Adrenal gland (tissue), 12 donors: ENCODE data around the gene SUGP1. TPM values are rescaled to one million over a fixed set of nuclear protein-coding genes. Genes with fewer than 3 reads are reported as not detected.

ENCODE experiments used
- DNase-seq, 7 donors: peaks; one replicate each; pipeline ENCODE4 v3.0.0-alpha.2; 2019 to 2020
- H3K27ac ChIP-seq, 5 donors: fragments of 200-600 bp; sonication (generic) in 4 of 5; 1 replicate in 3 of 5; 2 replicates in 2 of 5; pipeline versions ENCODE4 v1.5.1 to v1.8.0; 2016 to 2020; ENCODE audit warnings: mild to moderate bottlenecking in 1 of 5
- H3K27me3 ChIP-seq: fragments of 200-600 bp; 2 replicates; pipeline ENCODE4 v1.8.0; 2021
- H3K36me3 ChIP-seq, 2 donors: fragments of 200-600 bp; replicated peaks in 1 of 2; 1 replicate in 1 of 2; 2 replicates in 1 of 2; pipeline versions ENCODE4 v1.5.1 to v1.8.0; 2018 to 2022
- H3K4me1 ChIP-seq, 2 donors: fragments of 200-600 bp; replicated peaks in 1 of 2; 1 replicate in 1 of 2; 2 replicates in 1 of 2; pipeline versions ENCODE4 v1.5.1 to v1.8.0; 2018 to 2021
- H3K4me3 ChIP-seq, 4 donors: fragments of 200-600 bp; sonication (generic) in 3 of 4; one replicate each; pipeline ENCODE4 v1.5.1; 2016 to 2018
- H3K9me3 ChIP-seq, 3 donors: fragments of 200-600 bp; sonication (generic) in 1 of 3; replicated peaks in 1 of 3; 1 replicate in 2 of 3; 2 replicates in 1 of 3; pipeline versions ENCODE4 v1.5.1 to v1.8.0; 2016 to 2021
- POLR2A ChIP-seq, 2 donors: fragments of 450-650 bp; IDR thresholded peaks; one replicate each; pipeline ENCODE4 v1.6.1; 2017; ENCODE audit warnings: antibody characterized with exemption in 2 of 2, mild to moderate bottlenecking in 2 of 2, moderate library complexity in 1 of 2
- WGBS, 4 donors: extraction: QIAGEN DNeasy Blood & Tissue Kit in 2 of 4; methylation state at CpG; one replicate each; pipeline versions ENCODE4 v1.1.5 to v1.1.7; 2013 to 2017; 5-methylcytosine and 5-hydroxymethylcytosine counted together
- intact Hi-C, 2 donors: fragments of 100-400 bp; cut with DNase I; formaldehyde crosslinking; loops; one replicate each; pipeline versions ENCODE4 v1.14.1 to v1.15.0; 2022 to 2023
- polyA plus RNA-seq, 3 donors: library from polyadenylated mRNA; stranded (reverse); fragments of 200-250 nt in 2 of 3; fragments of 350-450 nt in 1 of 3; fragmentation: Illumina TruSeq in 1 of 3; extraction: RNeasy Lipid Tissue Mini Kit (QIAGEN cat#74804) in 1 of 3; gene quantifications; one replicate each; pipeline ENCODE4 v1.2.3, GENCODE V29; 2013 to 2014
- total RNA-seq, 9 donors: library from RNA; depleted of rRNA in 4 of 9; stranded (reverse); fragments of >200 nt in 4 of 9; fragments of 120-200 nt in 1 of 9; fragmentation: NEBNext Ultra II Directional in 1 of 9; extraction: Animal tissue kit (Norgen Biotek cat#: 25700) in 1 of 9; gene quantifications; one replicate each; pipeline versions ENCODE4 v1.1.0 to v1.2.4, GENCODE V29; 2013 to 2023
- TF ChIP-seq, protein P1 (sequence below), 6 experiments: fragments of 450-650 bp in 4 of 6; fragments of 200-600 bp in 2 of 6; sonication (generic) in 1 of 6; IDR thresholded peaks; 1 replicate in 5 of 6; 2 replicates in 1 of 6; pipeline versions ENCODE4 v1.5.1 to v1.8.0; 2016 to 2021; ENCODE audit warnings: antibody characterized with exemption in 6 of 6, mild to moderate bottlenecking in 2 of 6, moderate library complexity in 1 of 6
- donor health status: healthy with polysubstance abuse.
- donor health status: Bipolar disorder and iron deficiency.
- donor health status: DM: yes; HTN: yes; CAD: no.
- donor health status: DM: no; HTN: no; CAD: no.
- donor health status: DM: no; HTN: no; CAD: no.
- donor health status: DM: yes; HTN: yes; CAD: no.

SUGP1 gene
- total and polyA plus RNA-seq, 12 donors, result 25.5 to 130 (median 60.5) TPM

DNA sequence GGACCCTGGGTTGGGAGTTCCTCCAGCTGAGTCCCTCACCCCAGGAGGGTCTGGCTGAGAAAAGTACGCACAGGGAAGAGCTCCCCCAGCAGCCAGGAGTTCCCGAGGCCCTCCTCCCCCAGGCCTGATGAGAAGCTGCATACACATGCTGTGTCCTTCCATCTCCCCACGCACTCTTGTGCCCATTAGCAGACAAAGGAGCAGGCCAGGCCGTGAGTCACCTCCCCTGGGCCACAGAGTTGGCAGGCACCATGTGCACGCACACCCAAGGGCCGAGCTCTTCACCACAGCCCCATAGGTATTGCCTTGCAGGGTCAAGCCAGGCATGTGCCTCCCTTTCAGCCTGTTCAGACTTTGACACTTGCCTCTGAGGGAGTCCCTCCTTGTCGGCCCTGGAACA is 17.8 kb upstream of the SUGP1 start:
- Histone ChIP-seq H3K27ac (peak overlapping the region in 2 of 5 donors; percentile 10 to 39), H3K36me3 (peaks cover 0 to 86% of the 10 kb centered on the region in 2 donors), H3K4me3 (no peak overlapping the region), H3K27me3 (no peaks in the 10 kb centered on the region), H3K9me3 (no peaks in the 10 kb centered on the region), H3K4me1 (peaks cover 0 to 4% of the 10 kb centered on the region in 2 donors)
- intact Hi-C loops, result no loop called here
- 33 to 83% (median 52%) methylated on average over 1 to 7 of the region's 7 CpGs for WGBS, 4 donors
- TF ChIP-seq, protein P1, sequence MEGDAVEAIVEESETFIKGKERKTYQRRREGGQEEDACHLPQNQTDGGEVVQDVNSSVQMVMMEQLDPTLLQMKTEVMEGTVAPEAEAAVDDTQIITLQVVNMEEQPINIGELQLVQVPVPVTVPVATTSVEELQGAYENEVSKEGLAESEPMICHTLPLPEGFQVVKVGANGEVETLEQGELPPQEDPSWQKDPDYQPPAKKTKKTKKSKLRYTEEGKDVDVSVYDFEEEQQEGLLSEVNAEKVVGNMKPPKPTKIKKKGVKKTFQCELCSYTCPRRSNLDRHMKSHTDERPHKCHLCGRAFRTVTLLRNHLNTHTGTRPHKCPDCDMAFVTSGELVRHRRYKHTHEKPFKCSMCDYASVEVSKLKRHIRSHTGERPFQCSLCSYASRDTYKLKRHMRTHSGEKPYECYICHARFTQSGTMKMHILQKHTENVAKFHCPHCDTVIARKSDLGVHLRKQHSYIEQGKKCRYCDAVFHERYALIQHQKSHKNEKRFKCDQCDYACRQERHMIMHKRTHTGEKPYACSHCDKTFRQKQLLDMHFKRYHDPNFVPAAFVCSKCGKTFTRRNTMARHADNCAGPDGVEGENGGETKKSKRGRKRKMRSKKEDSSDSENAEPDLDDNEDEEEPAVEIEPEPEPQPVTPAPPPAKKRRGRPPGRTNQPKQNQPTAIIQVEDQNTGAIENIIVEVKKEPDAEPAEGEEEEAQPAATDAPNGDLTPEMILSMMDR (IDR thresholded peaks at IDR 0.05), result no peak
- no peak for TF ChIP-seq POLR2A (IDR thresholded peaks at IDR 0.05)
- peak; percentile 66 to 85 (median 81) for DNase-seq

DNA sequence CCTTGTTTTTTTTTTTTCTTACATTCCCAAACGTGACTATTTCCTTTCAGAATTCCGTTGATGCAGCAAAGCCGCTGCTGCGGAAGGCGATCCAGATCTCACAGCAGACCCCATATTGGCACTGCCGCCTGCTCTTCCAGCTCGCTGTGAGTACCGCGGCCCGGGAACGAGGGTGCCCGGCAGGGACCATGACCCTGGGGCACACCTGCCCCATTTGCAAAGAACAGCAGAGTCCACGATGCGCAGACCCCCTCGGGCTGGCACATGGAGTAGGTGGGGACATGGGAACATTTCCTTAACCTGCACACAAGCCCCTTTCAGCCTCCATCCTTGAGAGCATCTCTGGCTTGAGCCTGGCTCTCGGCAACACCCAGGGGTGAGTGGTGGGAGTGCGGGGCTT is 16.8 kb upstream of the SUGP1 start:
- intact Hi-C loops, result no loop called here
- H3K27me3 ChIP-seq, result no peaks in the 10 kb centered on the region
- TF ChIP-seq POLR2A (IDR thresholded peaks at IDR 0.05), result no peak
- TF ChIP-seq, protein P1 (IDR thresholded peaks at IDR 0.05), result no peak
- no peaks in the 10 kb centered on the region for H3K9me3 ChIP-seq
- H3K27ac ChIP-seq, result no peak overlapping the region
- DNase-seq, result no peak
- peaks cover 0 to 4% of the 10 kb centered on the region in 2 donors for H3K4me1 ChIP-seq
- no peak overlapping the region for H3K4me3 ChIP-seq
- 87 to 95% (median 91%) methylated on average over 11 to 17 of the region's 17 CpGs for WGBS, 4 donors
- peaks cover 0 to 84% of the 10 kb centered on the region in 2 donors for H3K36me3 ChIP-seq

DNA sequence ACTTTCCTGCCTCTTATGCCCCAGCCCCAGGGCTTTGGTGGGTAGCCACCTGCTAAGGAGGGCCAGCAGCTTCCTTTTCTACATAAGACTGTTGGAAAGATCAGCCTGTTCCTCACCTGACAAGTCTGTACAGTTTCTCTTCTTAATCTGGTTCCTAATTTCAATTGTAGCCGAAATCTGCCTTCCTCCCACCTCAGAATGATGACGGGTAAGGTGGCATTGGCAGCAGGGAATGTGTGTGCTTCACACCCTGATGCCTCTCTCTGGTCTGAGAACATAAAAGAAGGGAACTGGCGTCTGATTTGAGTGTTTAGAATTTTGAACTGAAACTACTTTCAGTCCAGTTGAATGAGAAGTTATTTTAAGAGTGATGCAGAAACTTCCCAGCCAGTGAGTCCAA is 16.3 kb upstream of the SUGP1 start:
- WGBS, 4 donors, result 54 to 64% (median 59%) methylated on average over 3 of the region's 3 CpGs

DNA sequence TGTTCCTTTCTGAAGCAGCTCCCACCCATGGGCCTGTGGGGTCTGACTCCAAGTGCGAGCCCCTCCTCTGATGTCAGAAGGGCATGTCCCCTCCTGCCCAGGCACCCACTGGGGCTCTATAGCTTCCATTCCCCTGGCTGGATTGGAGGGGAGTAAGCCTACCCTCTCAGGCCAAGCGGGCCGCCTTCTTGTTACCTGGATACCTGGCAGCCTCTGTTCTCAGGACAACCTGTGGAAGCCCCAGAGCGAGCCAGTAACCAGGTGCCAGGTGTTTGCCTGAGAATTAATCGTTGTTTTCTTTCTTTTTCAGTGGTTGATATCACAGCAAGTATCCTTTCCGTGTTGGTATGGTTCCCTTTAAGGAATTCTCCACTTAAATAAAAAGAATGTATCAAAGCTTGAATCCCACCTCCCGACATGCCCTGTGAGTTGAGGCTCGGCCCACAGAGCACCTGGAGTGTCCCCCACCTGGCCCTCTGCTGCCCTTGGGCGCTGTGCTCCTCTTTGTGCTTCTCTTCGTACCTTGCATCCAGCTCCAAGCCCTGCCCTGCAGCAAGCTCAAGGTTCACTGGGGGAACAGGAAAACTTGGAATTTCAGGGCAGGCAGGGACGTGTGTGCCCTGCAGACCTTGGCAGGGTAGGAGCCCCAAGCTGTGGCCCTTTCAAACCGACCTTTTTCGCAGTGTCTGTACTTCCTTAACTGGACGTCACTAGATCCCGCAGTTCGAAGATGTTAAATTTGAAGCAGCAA is 15.3 kb upstream of the SUGP1 start:
- intact Hi-C loops, result no loop called here
- Histone ChIP-seq H3K4me3 (no peak overlapping the region), H3K36me3 (peaks cover 0 to 80% of the 10 kb centered on the region in 2 donors), H3K4me1 (peaks cover 0 to 4% of the 10 kb centered on the region in 2 donors), H3K27me3 (no peaks in the 10 kb centered on the region), H3K27ac (no peak overlapping the region), H3K9me3 (no peaks in the 10 kb centered on the region)
- DNase-seq, result no peak
- WGBS, 4 donors, result 85 to 91% (median 90%) methylated on average over 15 to 16 of the region's 16 CpGs
- TF ChIP-seq, protein P1 (IDR thresholded peaks at IDR 0.05), result no peak
- no peak for TF ChIP-seq POLR2A (IDR thresholded peaks at IDR 0.05)

More for the DNA sequence above, 16.3 kb upstream of the SUGP1 start:
- intact Hi-C loops, result no loop called here
- TF ChIP-seq, protein P1 (IDR thresholded peaks at IDR 0.05), result no peak
- no peak for TF ChIP-seq POLR2A (IDR thresholded peaks at IDR 0.05)
- no peak overlapping the region for H3K4me3 ChIP-seq
- H3K36me3 ChIP-seq, result peaks cover 0 to 82% of the 10 kb centered on the region in 2 donors
- no peak overlapping the region for H3K27ac ChIP-seq
- no peaks in the 10 kb centered on the region for H3K27me3 ChIP-seq
- no peak for DNase-seq
- peaks cover 0 to 4% of the 10 kb centered on the region in 2 donors for H3K4me1 ChIP-seq
- no peaks in the 10 kb centered on the region for H3K9me3 ChIP-seq
